HCT116 (cell line): ENCODE data around the gene GRIK3.

Experiments
- EZH2 ChIP-seq: fragments of 200-600 bp; sonication (generic); IDR thresholded peaks from 2 replicates; pipeline ENCODE4 v1.6.1; 2017; ENCODE audit warnings: antibody characterized with exemption, mixed run types
- ZNF274 ChIP-seq: fragments of 200-500 bp; sonication (Bioruptor generic); IDR thresholded peaks from 2 replicates; pipeline ENCODE4 v1.6.1; 2014; ENCODE audit warnings: mild to moderate bottlenecking, low read depth, low read length, inconsistent platforms

GRCh38 chr1:36858981-36859380 is 175.3 kb downstream of the GRIK3 start:
- TF ChIP-seq ZNF274 (no peak), EZH2 (no peak)
